Lower leg skin (tissue), 3 donors: ENCODE results near the gene HIBCH.

Source experiments
- CTCF ChIP-seq, 3 donors: fragments of 450-650 bp; IDR thresholded peaks; one replicate each; pipeline ENCODE4 v1.5.1; 2016; ENCODE audit warnings: antibody characterized with exemption in 3 of 3, mild to moderate bottlenecking in 3 of 3, moderate library complexity in 2 of 3
- POLR2A ChIP-seq, 2 donors: fragments of 450-650 bp; IDR thresholded peaks; one replicate each; pipeline ENCODE4 v1.6.1; 2016 to 2017; ENCODE audit warnings: antibody characterized with exemption in 2 of 2, mild to moderate bottlenecking in 1 of 2, moderate library complexity in 1 of 2

GRCh38 chr2:190235101-190235500 lies 84.5 kb downstream of the HIBCH start:
- no peak for TF ChIP-seq CTCF (IDR thresholded peaks at IDR 0.05)
- no peak for TF ChIP-seq POLR2A (IDR thresholded peaks at IDR 0.05)
